Measurements from ENCODE around the gene PYM1. TPM values are rescaled to one million over a fixed set of nuclear protein-coding genes. Genes with fewer than 3 reads are reported as not detected.
A peak's percentile ranks its signal among the peaks of the same experiment; 100 is the strongest.
"Not testable (repeated sequence)": the region's sequence is repeated elsewhere in the genome, so short reads cannot be mapped to it uniquely, and the experiment has no call there.

PYM1 gene
- total and polyA plus RNA-seq, 5 experiments from 2014 or later, result 33.1 to 65.7 (median 54.4) TPM

GRCh38 chr12:55926738-55927587, 731 bp downstream of the PYM1 start:
- peak; percentile 77 to 96 (median 88) for DNase-seq
- peaks cover 14 to 28% (median 19%) of the 10 kb centered on the region in 3 donors for H3K36me3 Mint-ChIP-seq
- POLR2A ChIA-PET, result interaction anchor here (0.6 to 10.9 kb wide), 36 partner anchors 10 to 1647 kb away, joined by 3 to 293 read pairs (median 4); partner anchors contain the start of genes BLOC1S1, CBX5, DNAJC14 and GDF11
- no peaks in the 10 kb centered on the region for H3K27me3 Mint-ChIP-seq
- H3K4me3 Mint-ChIP-seq, result peak overlapping the region; percentile 92 to 100 (median 98)
- H3K9me3 Mint-ChIP-seq, result no peaks in the 10 kb centered on the region
- peaks cover 34 to 67% (median 51%) of the 10 kb centered on the region in 4 donors for H3K4me1 Mint-ChIP-seq
- ATAC-seq, result peak; percentile 41 to 46
- peak overlapping the region; percentile 95 to 100 (median 98) for H3K27ac Mint-ChIP-seq

DNA sequence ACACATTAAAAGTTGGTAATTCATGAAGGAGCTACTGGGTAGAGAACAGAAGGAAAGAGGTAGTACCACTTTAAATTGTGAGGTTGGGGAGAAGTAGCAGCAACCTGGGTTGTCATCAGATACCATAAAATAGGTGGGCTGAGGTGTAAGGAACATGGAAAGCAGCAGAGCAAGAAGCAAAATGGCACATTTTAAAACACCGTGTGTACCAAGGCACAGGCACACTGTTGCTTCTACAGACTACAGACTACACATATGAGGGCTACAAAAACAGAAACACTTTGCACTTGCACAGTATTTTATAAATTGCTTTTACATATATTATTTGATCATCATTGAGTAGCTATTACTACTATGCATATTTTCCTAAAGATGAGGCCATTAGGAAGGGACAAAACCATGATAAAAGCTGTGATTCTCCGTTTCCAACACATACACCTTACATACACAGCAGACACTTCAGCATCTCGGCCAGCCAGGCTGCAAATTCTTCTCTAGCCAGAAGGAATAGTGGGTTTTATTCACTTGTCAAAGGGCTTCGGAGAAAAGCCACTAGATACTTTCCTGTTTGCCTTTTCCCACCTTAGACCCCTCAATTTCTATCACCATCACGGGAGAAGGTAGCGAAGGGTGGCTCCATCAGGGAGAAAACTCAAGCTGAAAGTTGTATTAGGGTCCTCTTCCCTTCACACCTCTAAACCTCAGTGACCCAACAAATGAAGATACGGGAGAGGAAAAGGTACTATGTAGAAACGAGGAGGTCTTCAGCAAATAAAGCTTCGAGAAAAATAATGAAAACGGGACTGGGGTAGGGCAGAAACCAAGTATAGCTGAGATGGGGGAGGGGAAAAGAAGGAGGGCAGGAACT, 1.6 kb downstream of the PYM1 start:
- peak in 2 of 10 donors; percentile 21 to 23 for DNase-seq
- Mint-ChIP-seq H3K4me1 (peaks cover 33 to 70% (median 56%) of the 10 kb centered on the region in 4 donors), H3K36me3 (peaks cover 9 to 25% (median 13%) of the 10 kb centered on the region in 3 donors)

DNA sequence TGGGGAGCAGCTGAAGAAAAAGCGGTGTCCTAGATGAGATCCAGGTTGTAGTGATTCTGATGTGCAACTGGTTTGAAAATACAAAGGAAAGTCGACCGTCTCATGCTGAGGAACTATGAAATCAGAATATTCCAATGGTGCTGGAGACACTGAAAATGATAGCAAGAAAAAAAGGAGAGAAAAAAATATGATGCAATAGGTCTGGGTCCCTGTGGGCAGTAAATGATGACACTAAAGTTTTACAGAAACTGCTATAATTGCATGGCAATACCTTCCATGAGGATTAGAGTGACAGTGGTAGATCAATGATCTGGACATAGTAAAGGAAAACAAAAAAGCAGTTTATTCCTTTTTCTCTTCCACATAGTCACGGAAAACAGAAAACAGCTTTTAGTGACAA, 2.3 kb downstream of the PYM1 start:
- ATAC-seq (no peak), DNase-seq (no peak)
- POLR2A ChIA-PET, result interaction anchor here (1.0 to 10.9 kb wide), 9 partner anchors 11 to 179 kb away, joined by 3 to 293 read pairs (median 5); partner anchors contain the start of genes DNAJC14, ORMDL2, PA2G4 and RAB5B
- no peaks in the 10 kb centered on the region for H3K27me3 Mint-ChIP-seq
- peak overlapping the region; percentile 92 to 100 (median 98) for H3K4me3 Mint-ChIP-seq
- peak overlapping the region; percentile 95 to 100 (median 98) for H3K27ac Mint-ChIP-seq
- H3K4me1 Mint-ChIP-seq, result peaks cover 30 to 67% (median 57%) of the 10 kb centered on the region in 4 donors
- peaks cover 7 to 28% (median 10%) of the 10 kb centered on the region in 3 donors for H3K36me3 Mint-ChIP-seq
- no peaks in the 10 kb centered on the region for H3K9me3 Mint-ChIP-seq

More for the DNA sequence above, 1.6 kb downstream of the PYM1 start:
- no peak for ATAC-seq
- Mint-ChIP-seq H3K4me3 (peak overlapping the region; percentile 92 to 100 (median 98)), H3K9me3 (no peaks in the 10 kb centered on the region), H3K27me3 (no peaks in the 10 kb centered on the region), H3K27ac (peak overlapping the region; percentile 95 to 100 (median 98))
- POLR2A ChIA-PET, result interaction anchor here (0.6 to 10.9 kb wide), 23 partner anchors 10 to 1646 kb away, joined by 3 to 293 read pairs (median 4); partner anchors contain the start of genes BLOC1S1, CBX5, DNAJC14 and GDF11

DNA sequence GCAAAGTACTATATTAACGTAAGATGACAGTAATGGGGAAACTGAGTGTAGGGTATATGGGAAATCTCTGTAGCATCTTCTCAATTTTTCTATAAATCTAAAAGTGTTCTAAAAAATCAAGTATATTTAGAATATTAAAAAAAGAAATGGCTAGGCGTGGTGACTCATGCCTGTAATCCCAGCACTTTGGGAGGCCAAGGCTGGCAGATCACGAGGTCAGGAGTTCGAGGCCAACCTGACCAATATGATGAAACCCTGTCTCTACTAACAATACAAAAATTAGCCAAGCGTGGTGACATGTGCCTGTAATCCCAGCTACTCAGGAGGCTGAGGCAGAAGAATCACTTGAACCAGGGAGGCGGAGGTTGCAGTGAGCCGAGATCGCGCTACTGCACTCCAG, 4.0 kb downstream of the PYM1 start:
- POLR2A ChIA-PET, result interaction anchor here (0.7 to 10.9 kb wide), 3 partner anchors 14 to 1306 kb away, joined by 3 to 293 read pairs (median 4); partner anchors contain the start of gene SHMT2
- peak overlapping the region in 4 of 10 donors; percentile 27 to 69 (median 43) for H3K27ac Mint-ChIP-seq

GRCh38 chr12:55922126-55922525, 5.6 kb downstream of the PYM1 start:
- POLR2A ChIA-PET, result interaction anchor here (0.5 to 10.9 kb wide), 4 partner anchors 15 to 398 kb away, joined by 3 to 293 read pairs (median 4); no protein-coding TSS in a partner anchor
- H3K36me3 Mint-ChIP-seq, result peaks cover 4 to 40% (median 6%) of the 10 kb centered on the region in 3 donors
- H3K4me1 Mint-ChIP-seq, result peaks cover 20 to 60% (median 49%) of the 10 kb centered on the region in 4 donors
- no peaks in the 10 kb centered on the region for H3K9me3 Mint-ChIP-seq
- peak overlapping the region in 4 of 10 donors; percentile 12 to 71 (median 48) for H3K27ac Mint-ChIP-seq
- H3K4me3 Mint-ChIP-seq, result peak overlapping the region in 2 of 10 donors; percentile 7 to 9
- ATAC-seq, result no peak
- no peaks in the 10 kb centered on the region for H3K27me3 Mint-ChIP-seq
- no peak for DNase-seq

More for the DNA sequence above, 4.0 kb downstream of the PYM1 start:
- H3K4me3 Mint-ChIP-seq, ATAC-seq, DNase-seq, H3K9me3 Mint-ChIP-seq, H3K27me3 Mint-ChIP-seq: not testable (repeated sequence)
- Mint-ChIP-seq H3K36me3 (peaks cover 7 to 36% (median 8%) of the 10 kb centered on the region in 3 donors), H3K4me1 (peaks cover 20 to 63% (median 48%) of the 10 kb centered on the region in 4 donors)

DNA sequence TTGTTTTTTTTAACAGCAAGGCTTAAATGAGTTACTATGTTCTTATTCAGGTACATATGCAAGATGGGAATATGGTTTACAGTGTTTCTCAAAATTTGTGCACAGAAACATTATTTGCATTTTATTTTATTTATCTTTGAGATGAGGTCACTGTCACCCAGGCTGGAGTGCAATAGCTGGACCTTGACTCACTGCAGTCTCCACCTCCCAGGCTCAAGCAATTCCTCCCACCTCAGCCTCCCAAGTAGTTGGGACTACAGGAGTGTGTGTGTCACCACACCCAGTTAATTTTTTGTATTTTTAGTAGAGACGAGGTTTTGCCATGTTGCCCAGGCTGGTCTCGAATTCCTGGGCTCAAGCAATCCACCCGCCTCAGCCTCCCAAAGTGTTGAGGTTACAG, 8.7 kb downstream of the PYM1 start:
- not testable (repeated sequence) for ATAC-seq, H3K9me3 Mint-ChIP-seq, DNase-seq, H3K27me3 Mint-ChIP-seq, H3K4me3 Mint-ChIP-seq
- peak overlapping the region in 1 of 10 donors; percentile 48 for H3K27ac Mint-ChIP-seq
- H3K4me1 Mint-ChIP-seq, result peaks cover 12 to 56% (median 50%) of the 10 kb centered on the region in 4 donors
- POLR2A ChIA-PET, result interaction anchor here (0.9 to 3.3 kb wide), 4 partner anchors 9 to 19 kb away, joined by 3 to 18 read pairs (median 6); partner anchors contain the start of gene PYM1
- peaks cover 0 to 47% (median 4%) of the 10 kb centered on the region in 3 donors for H3K36me3 Mint-ChIP-seq

DNA sequence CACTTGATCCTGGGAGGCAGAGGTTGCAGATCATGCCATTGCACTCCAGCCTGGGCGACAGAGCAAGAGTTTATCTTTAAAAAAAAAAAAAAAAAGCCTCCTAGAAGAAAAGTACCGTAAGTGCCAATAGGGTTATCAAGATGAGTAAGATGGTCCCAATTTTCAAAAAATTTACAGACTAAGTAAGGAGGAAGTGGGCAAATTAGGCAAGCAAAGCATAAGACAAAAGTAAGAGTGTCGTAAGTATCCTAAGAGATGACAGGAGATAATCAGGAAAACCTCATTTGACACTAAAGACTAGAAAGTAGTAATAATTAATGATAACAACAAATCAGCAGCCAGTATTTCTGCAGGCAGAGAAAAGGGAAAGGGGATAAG, 12.2 kb downstream of the PYM1 start:
- H3K27ac Mint-ChIP-seq, result peak overlapping the region in 7 of 10 donors; percentile 1 to 88 (median 32)
- H3K36me3 Mint-ChIP-seq, result peaks cover 0 to 41% (median 0%) of the 10 kb centered on the region in 3 donors
- ATAC-seq, result no peak
- H3K9me3 Mint-ChIP-seq, result no peaks in the 10 kb centered on the region
- POLR2A ChIA-PET, result interaction anchor here (0.5 to 3.3 kb wide), 9 partner anchors 12 to 172 kb away, joined by 3 to 18 read pairs (median 4); partner anchors contain the start of gene PYM1
- H3K4me1 Mint-ChIP-seq, result peaks cover 19 to 53% (median 40%) of the 10 kb centered on the region in 4 donors
- H3K4me3 Mint-ChIP-seq, result peak overlapping the region in 4 of 10 donors; percentile 5 to 40 (median 18)
- no peaks in the 10 kb centered on the region for H3K27me3 Mint-ChIP-seq
- no peak for DNase-seq

DNA sequence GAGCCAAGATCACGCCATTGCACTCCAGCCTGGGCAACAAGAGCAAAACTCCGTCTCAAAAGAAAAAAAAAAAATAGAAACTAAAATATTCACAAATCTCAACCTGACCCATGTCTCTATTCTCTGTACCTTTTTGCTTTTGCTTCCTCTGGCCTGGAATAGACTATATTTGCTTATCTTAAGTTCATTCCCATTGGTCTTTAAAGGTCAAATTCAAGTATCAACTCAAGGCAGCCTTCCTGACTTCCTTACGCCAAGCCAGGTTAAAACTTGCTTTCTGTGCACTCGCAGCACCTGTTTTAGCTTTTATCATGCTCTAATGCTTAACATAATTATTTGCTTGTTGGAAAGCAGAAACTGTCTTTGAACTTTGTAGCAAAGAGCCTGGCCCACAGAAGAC, 14.8 kb downstream of the PYM1 start:
- no peak overlapping the region for H3K4me3 Mint-ChIP-seq
- H3K9me3 Mint-ChIP-seq, result no peaks in the 10 kb centered on the region
- peak overlapping the region in 7 of 10 donors; percentile 32 to 89 (median 53) for H3K27ac Mint-ChIP-seq
- DNase-seq (no peak), ATAC-seq (no peak)
- POLR2A ChIA-PET, result interaction anchor here (0.7 to 1.2 kb wide), 2 partner anchors 20 to 23 kb away, joined by 3 to 4 read pairs; no protein-coding TSS in a partner anchor
- H3K27me3 Mint-ChIP-seq, result no peaks in the 10 kb centered on the region
- H3K36me3 Mint-ChIP-seq, result peaks cover 0 to 33% (median 0%) of the 10 kb centered on the region in 3 donors
- peaks cover 22 to 54% (median 34%) of the 10 kb centered on the region in 4 donors for H3K4me1 Mint-ChIP-seq

GRCh38 chr12:55909513-55909884, 18.2 kb downstream of the PYM1 start:
- no peaks in the 10 kb centered on the region for H3K9me3 Mint-ChIP-seq
- H3K36me3 Mint-ChIP-seq, result peaks cover 0 to 19% (median 0%) of the 10 kb centered on the region in 3 donors
- no peaks in the 10 kb centered on the region for H3K27me3 Mint-ChIP-seq
- ATAC-seq (no peak), DNase-seq (no peak)
- no peak overlapping the region for H3K4me3 Mint-ChIP-seq
- POLR2A ChIA-PET, result no interaction called here
- H3K4me1 Mint-ChIP-seq, result peaks cover 15 to 28% (median 16%) of the 10 kb centered on the region in 4 donors
- peak overlapping the region in 5 of 10 donors; percentile 37 to 75 (median 42) for H3K27ac Mint-ChIP-seq

DNA sequence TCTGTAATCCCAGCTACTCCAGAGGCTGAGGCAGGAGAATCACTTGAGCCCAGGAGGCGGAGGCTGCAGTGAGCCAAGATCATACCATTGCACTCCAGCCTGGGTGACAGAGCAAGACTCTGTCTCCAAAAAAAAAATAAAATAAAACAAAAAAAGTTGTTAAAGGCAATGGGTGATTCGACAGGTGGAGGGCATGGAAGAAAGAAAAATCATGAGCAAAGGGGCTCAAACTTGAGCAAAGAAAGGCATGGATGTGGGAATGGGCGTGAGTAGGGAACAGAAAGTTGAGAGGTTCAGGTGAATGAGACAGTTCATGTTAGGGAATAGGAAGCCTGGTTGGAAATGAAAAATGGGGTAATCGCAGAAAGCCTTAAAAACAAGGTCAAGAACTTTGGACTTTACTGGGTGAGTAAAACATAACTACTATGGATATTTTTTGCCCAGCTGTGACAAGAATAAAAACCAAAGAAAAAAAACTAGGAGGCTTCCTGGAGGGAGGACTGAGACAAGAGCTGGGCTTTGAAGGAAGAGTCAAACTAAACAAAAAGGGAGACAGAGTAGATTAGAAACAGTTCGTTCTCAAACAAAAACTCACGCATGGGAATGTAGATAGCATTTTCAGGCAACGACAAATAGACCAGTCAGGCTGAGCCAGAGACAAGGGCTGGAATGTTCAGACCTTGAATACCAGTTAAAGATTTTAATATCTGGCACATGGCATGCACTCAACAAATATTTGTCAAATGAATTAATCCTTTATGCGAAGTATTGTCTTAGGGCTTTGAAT, 18.8 kb downstream of the PYM1 start:
- H3K27me3 Mint-ChIP-seq, result no peaks in the 10 kb centered on the region

DNA sequence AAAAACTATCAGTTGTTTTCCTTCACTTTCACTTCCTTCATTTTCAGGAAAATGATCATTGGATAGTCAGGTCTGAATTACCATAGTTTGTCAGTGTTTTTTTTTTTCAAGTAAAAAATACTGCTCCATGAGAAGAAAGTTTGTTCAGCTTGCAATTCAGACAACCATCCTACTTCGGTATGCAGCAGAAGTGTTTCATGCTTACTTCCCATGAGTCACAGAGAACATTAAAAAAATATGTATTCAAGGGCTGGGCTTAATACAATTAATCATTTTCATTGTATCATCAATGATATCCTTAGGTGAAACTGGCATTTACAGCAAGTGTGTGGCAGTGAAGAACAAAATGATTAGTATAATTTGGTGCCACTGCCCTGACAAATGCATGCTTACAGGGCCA, 21.6 kb downstream of the PYM1 start:
- Mint-ChIP-seq H3K36me3 (peaks cover 0 to 21% (median 4%) of the 10 kb centered on the region in 3 donors), H3K9me3 (no peaks in the 10 kb centered on the region), H3K4me3 (no peak overlapping the region), H3K27ac (no peak overlapping the region), H3K27me3 (no peaks in the 10 kb centered on the region), H3K4me1 (peaks cover 0 to 11% (median 7%) of the 10 kb centered on the region in 4 donors)
- POLR2A ChIA-PET, result no interaction called here
- ATAC-seq (no peak), DNase-seq (no peak)

More for the DNA sequence above, 18.8 kb downstream of the PYM1 start:
- POLR2A ChIA-PET, result no interaction called here
- Mint-ChIP-seq H3K9me3 (no peaks in the 10 kb centered on the region), H3K4me1 (peaks cover 9 to 22% (median 11%) of the 10 kb centered on the region in 4 donors), H3K4me3 (no peak overlapping the region), H3K27ac (peak overlapping the region in 8 of 10 donors; percentile 13 to 76 (median 40)), H3K36me3 (peaks cover 0 to 15% (median 0%) of the 10 kb centered on the region in 3 donors)
- ATAC-seq, result no peak
- no peak for DNase-seq

All from naive thymus-derived CD8-positive, alpha-beta T cell (primary cell).